SU-DHL-6 (cell line): ENCODE data around the gene RGS16.

ENCODE experiments used
- H2AFZ ChIP-seq: fragments of 200-600 bp; sonication (generic); 2 replicates; pipeline ENCODE4 v1.6.1; 2014; ENCODE audit warnings: low read depth, mild to moderate bottlenecking, moderate library complexity, mixed read lengths, antibody characterized with exemption, low read length; ENCODE audit not compliant: severe bottlenecking
- H3F3A ChIP-seq: fragments of 200-600 bp; shearing (Covaris generic); 2 replicates; pipeline ENCODE4 v1.6.0; 2016; ENCODE audit warnings: antibody characterized with exemption, mild to moderate bottlenecking; ENCODE audit not compliant: insufficient read depth
- H3K27ac ChIP-seq: fragments of 200-600 bp; sonication (generic); 2 replicates; pipeline ENCODE4 v1.5.1; 2016; ENCODE audit warnings: low read depth, mild to moderate bottlenecking, low read length, moderate library complexity, mixed read lengths
- H3K27me3 ChIP-seq: fragments of 200-600 bp; sonication (generic), shearing (Covaris generic); 2 replicates; pipeline ENCODE4 v1.6.0; 2014; ENCODE audit warnings: mild to moderate bottlenecking, low read length
- H3K36me3 ChIP-seq: fragments of 200-600 bp; sonication (generic); 2 replicates; pipeline ENCODE4 v1.6.1; 2014; ENCODE audit warnings: mild to moderate bottlenecking, low read length, mixed read lengths
- H3K4me2 ChIP-seq: fragments of 300-600, 200-600 bp; shearing (Covaris generic), sonication (generic); 2 replicates; pipeline ENCODE4 v1.6.0; 2014; ENCODE audit warnings: low read length, low read depth, mild to moderate bottlenecking; ENCODE audit not compliant: poor library complexity, severe bottlenecking
- H3K4me3 ChIP-seq: fragments of 200-600 bp; sonication (generic); 2 replicates; pipeline ENCODE4 v1.5.1; 2014; ENCODE audit warnings: antibody characterized with exemption, low read length, mild to moderate bottlenecking, mixed read lengths; ENCODE audit not compliant: insufficient read depth, poor library complexity, severe bottlenecking
- H3K79me2 ChIP-seq: fragments of 200-600 bp; sonication (generic); 2 replicates; pipeline ENCODE4 v1.6.1; 2014; ENCODE audit warnings: mild to moderate bottlenecking, low read length, moderate library complexity; ENCODE audit not compliant: insufficient read depth
- H3K9ac ChIP-seq: fragments of 200-600 bp; sonication (generic); 2 replicates; pipeline ENCODE4 v1.7.0; 2014; ENCODE audit warnings: mild to moderate bottlenecking, low read length
- H3K9me2 ChIP-seq: fragments of 200-600 bp; sonication (generic); replicated peaks from 2 replicates; pipeline ENCODE4 v1.6.1; 2014; ENCODE audit warnings: low read length; ENCODE audit not compliant: insufficient read depth
- H3K9me3 ChIP-seq: fragments of 200-600 bp; sonication (generic); 2 replicates; pipeline ENCODE4 v1.6.1; 2014; ENCODE audit warnings: low read length, mixed read lengths; ENCODE audit not compliant: insufficient read depth
- H4K20me1 ChIP-seq: fragments of 200-600 bp; sonication (generic); 2 replicates; pipeline ENCODE4 v1.6.1; 2014; ENCODE audit warnings: low read depth, mild to moderate bottlenecking, antibody characterized with exemption, low read length, moderate library complexity, mixed read lengths
- EZH2phosphoT487 ChIP-seq: fragments of 200-600 bp; sonication (generic), shearing (Covaris generic); conservative IDR thresholded peaks from 2 replicates; pipeline ENCODE4 v1.6.1; 2018; ENCODE audit warnings: mild to moderate bottlenecking, antibody characterized with exemption, low read length, moderate library complexity, mixed read lengths
- TF ChIP-seq, protein P1 (sequence below): fragments of 200-600 bp; sonication (generic); IDR thresholded peaks from one replicate; pipeline ENCODE4 v1.5.1; 2017; ENCODE audit warnings: antibody characterized with exemption, mild to moderate bottlenecking, low read length, moderate library complexity; ENCODE audit not compliant: insufficient read depth, poor library complexity, severe bottlenecking

The RGS16 gene

DNA sequence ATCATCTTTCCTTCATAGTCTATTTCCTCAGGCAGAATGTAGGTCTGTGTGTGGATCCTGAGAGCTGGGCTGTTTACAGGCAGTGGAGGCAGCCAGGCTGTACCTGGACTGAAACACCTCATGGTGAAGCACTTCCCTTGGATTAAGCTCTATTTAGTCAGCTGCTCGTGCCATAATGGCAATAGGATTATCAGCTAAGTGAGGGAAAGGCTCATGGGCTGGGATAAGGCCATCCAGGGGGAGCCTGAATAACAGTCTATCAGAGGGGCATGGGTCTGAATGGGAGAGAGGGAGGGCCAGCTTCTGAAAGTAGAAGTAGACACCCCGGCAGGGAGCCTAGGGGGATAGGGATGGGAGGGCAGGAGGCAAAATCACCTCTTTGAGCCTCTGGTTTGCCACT is 23.5 kb downstream of the RGS16 start:
- Histone ChIP-seq H3K9me2 (no peaks in the 10 kb centered on the region), H3K27me3 (no peaks in the 10 kb centered on the region), H4K20me1 (no peaks in the 10 kb centered on the region), H3K27ac (no peak overlapping the region), H3K79me2 (no peaks in the 10 kb centered on the region), H3K4me2 (no peak overlapping the region), H3K36me3 (peaks cover 6% of the 10 kb centered on the region; the same call in 1 of the 2 replicates), H3K9me3 (no peaks in the 10 kb centered on the region), H3F3A (no peaks in the 10 kb centered on the region), H3K4me3 (no peak overlapping the region), H3K9ac (no peak overlapping the region), H2AFZ (no peak overlapping the region)
- TF ChIP-seq EZH2phosphoT487: no peak

DNA sequence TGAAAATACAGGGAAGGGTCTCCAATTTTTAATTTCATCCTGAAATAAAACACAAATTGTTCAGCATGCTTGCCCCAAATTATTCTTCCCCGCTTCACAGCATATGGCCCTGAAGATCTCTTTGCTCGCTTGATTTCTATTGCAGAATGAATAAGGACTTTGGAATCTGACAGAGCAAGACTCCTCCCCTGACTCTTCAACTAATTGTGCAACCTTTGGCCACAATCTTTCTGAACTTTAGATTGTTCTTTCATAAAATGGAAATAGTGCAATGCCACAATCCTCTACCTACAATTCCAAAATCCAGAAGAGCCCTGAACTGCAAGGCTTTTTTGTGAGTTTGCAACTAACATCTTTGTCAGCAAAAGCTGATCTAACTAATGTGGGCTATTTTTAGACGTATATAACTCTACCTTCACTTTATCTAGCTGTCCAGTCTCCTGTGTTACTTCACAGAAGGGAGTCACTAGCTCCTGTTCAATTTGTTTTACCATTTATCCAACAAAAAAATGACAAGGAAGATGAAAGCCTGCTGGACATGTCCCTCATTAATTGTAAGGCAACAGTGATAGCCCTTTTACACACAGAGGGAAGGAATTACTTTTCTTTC is 28.5 kb downstream of the RGS16 start:
- H3K36me3 ChIP-seq: peaks cover 6% of the 10 kb centered on the region; the same call in 1 of the 2 replicates
- no peak overlapping the region for H3K4me3 ChIP-seq
- no peak overlapping the region for H3K4me2 ChIP-seq
- no peaks in the 10 kb centered on the region for H4K20me1 ChIP-seq
- no peaks in the 10 kb centered on the region for H3K27me3 ChIP-seq
- H3K9ac ChIP-seq: no peak overlapping the region
- no peaks in the 10 kb centered on the region for H3K9me3 ChIP-seq
- no peak overlapping the region for H3K27ac ChIP-seq
- H2AFZ ChIP-seq: no peak overlapping the region
- no peaks in the 10 kb centered on the region for H3K79me2 ChIP-seq
- no peaks in the 10 kb centered on the region for H3K9me2 ChIP-seq
- no peak for TF ChIP-seq EZH2phosphoT487
- TF ChIP-seq, protein P1, sequence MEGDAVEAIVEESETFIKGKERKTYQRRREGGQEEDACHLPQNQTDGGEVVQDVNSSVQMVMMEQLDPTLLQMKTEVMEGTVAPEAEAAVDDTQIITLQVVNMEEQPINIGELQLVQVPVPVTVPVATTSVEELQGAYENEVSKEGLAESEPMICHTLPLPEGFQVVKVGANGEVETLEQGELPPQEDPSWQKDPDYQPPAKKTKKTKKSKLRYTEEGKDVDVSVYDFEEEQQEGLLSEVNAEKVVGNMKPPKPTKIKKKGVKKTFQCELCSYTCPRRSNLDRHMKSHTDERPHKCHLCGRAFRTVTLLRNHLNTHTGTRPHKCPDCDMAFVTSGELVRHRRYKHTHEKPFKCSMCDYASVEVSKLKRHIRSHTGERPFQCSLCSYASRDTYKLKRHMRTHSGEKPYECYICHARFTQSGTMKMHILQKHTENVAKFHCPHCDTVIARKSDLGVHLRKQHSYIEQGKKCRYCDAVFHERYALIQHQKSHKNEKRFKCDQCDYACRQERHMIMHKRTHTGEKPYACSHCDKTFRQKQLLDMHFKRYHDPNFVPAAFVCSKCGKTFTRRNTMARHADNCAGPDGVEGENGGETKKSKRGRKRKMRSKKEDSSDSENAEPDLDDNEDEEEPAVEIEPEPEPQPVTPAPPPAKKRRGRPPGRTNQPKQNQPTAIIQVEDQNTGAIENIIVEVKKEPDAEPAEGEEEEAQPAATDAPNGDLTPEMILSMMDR: no peak
- H3F3A ChIP-seq: peaks cover 10% of the 10 kb centered on the region

DNA sequence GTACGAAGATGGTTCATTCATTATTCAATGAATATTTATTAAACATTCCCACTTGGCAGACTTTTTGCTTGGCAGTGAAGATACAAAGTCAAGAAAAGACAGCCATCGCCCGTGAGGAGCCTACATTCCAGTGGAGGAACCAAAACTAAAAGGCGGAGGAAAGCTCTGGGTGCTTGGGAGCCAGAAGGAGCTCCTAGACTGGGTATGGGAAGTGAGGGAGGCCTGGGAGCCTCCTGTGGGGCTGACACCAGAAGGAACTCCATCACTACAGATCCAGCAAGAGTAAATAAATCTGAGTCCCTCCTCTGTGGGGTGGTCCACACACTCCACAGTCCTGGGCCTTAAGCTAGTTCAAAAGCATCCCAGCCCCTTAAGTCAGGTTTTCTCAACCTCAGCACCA is 30.0 kb downstream of the RGS16 start:
- no peaks in the 10 kb centered on the region for H4K20me1 ChIP-seq
- no peaks in the 10 kb centered on the region for H3K9me2 ChIP-seq
- H3K4me2 ChIP-seq: no peak overlapping the region
- no peak for TF ChIP-seq EZH2phosphoT487
- TF ChIP-seq, protein P1: no peak
- no peaks in the 10 kb centered on the region for H3K9me3 ChIP-seq
- H3K4me3 ChIP-seq: no peak overlapping the region
- H2AFZ ChIP-seq: no peak overlapping the region
- no peaks in the 10 kb centered on the region for H3K79me2 ChIP-seq
- H3K36me3 ChIP-seq: no peaks in the 10 kb centered on the region
- no peaks in the 10 kb centered on the region for H3K27me3 ChIP-seq
- peaks cover 20% of the 10 kb centered on the region for H3F3A ChIP-seq
- no peak overlapping the region for H3K9ac ChIP-seq
- H3K27ac ChIP-seq: no peak overlapping the region

DNA sequence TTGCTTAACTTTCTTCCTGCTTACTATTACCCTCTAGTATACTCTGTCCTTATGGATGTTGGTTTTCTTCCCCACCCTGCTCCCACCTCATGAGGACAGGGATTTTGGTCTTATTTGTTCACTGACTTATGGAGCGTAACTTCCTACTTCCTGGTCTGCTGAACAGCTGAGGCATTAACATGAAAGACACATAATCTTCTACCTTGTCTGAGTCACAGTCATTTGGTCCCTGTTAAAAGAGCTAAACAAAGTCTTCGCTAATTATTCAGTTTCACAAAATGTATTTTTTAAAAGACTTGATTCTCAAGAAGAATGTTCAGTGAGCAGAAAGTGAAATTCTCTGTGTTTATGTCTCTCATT is 33.6 kb downstream of the RGS16 start:
- H3F3A ChIP-seq: peaks cover 38% of the 10 kb centered on the region
- H3K9me2 ChIP-seq: no peaks in the 10 kb centered on the region
- peaks cover 12% of the 10 kb centered on the region for H3K36me3 ChIP-seq
- no peaks in the 10 kb centered on the region; the same call in 1 of the 2 replicates for H3K9me3 ChIP-seq
- peak overlapping the region; percentile 95 for H2AFZ ChIP-seq
- no peak overlapping the region for H3K4me3 ChIP-seq
- peak overlapping the region; percentile 69 for H3K4me2 ChIP-seq
- no peaks in the 10 kb centered on the region for H4K20me1 ChIP-seq
- no peaks in the 10 kb centered on the region for H3K79me2 ChIP-seq
- peak overlapping the region; percentile 97 for H3K27ac ChIP-seq
- no peaks in the 10 kb centered on the region for H3K27me3 ChIP-seq
- TF ChIP-seq, protein P1: no peak
- TF ChIP-seq EZH2phosphoT487: no peak
- H3K9ac ChIP-seq: peak overlapping the region; percentile 36
